ENCODE data around the gene KCNQ5.

KCNQ5 gene

GRCh38 chr6:73176057-73176456 lies 554.2 kb downstream of the KCNQ5 start:
- DNase-seq (ENCODE audit: low spot score) (no peak), ATAC-seq (ENCODE audit: low read depth) (no peak)
- Histone ChIP-seq H3K27me3 (ENCODE audit: insufficient read depth, poor library complexity, severe bottlenecking) (no peaks in the 10 kb centered on the region), H3K4me3 (ENCODE audit: severe bottlenecking) (no peak overlapping the region), H3K4me1 (ENCODE audit: insufficient read depth, poor library complexity, severe bottlenecking) (no peaks in the 10 kb centered on the region), H3K27ac (ENCODE audit: poor library complexity, severe bottlenecking) (no peak overlapping the region), H3K36me3 (ENCODE audit: low read depth) (no peaks in the 10 kb centered on the region), H3K9me3 (ENCODE audit: severe bottlenecking) (no peaks in the 10 kb centered on the region)
- no peak for TF ChIP-seq CTCF (IDR thresholded peaks at IDR 0.05; ENCODE audit: poor library complexity, severe bottlenecking)

- H3K36me3 ChIP-seq (ENCODE audit: low read depth), result no peaks in the 10 kb centered on the region
- no peak overlapping the region for H3K27ac ChIP-seq (ENCODE audit: poor library complexity, severe bottlenecking)
- H3K27me3 ChIP-seq (ENCODE audit: insufficient read depth, poor library complexity, severe bottlenecking), result no peaks in the 10 kb centered on the region
- H3K4me3 ChIP-seq (ENCODE audit: severe bottlenecking), result no peak overlapping the region
- DNase-seq (ENCODE audit: low spot score) (no peak), ATAC-seq (ENCODE audit: low read depth) (no peak)
- no peaks in the 10 kb centered on the region for H3K9me3 ChIP-seq (ENCODE audit: severe bottlenecking)
- no peak for TF ChIP-seq CTCF (IDR thresholded peaks at IDR 0.05; ENCODE audit: poor library complexity, severe bottlenecking)
- no peaks in the 10 kb centered on the region for H3K4me1 ChIP-seq (ENCODE audit: insufficient read depth, poor library complexity, severe bottlenecking)
Measured at GRCh38 chr6:73177221-73177944, 555.5 kb downstream of the KCNQ5 start.

- no peak for TF ChIP-seq CTCF (IDR thresholded peaks at IDR 0.05; ENCODE audit: poor library complexity, severe bottlenecking)
- no peak for DNase-seq (ENCODE audit: low spot score)
- H3K36me3 ChIP-seq (ENCODE audit: low read depth), result no peaks in the 10 kb centered on the region
- H3K9me3 ChIP-seq (ENCODE audit: severe bottlenecking), result no peaks in the 10 kb centered on the region
- H3K4me3 ChIP-seq (ENCODE audit: severe bottlenecking), result no peak overlapping the region
- H3K4me1 ChIP-seq (ENCODE audit: insufficient read depth, poor library complexity, severe bottlenecking), result no peaks in the 10 kb centered on the region
- ATAC-seq (ENCODE audit: low read depth), result no peak; the same call in 2 of the 3 replicates
- H3K27ac ChIP-seq (ENCODE audit: poor library complexity, severe bottlenecking), result no peak overlapping the region
- no peaks in the 10 kb centered on the region for H3K27me3 ChIP-seq (ENCODE audit: insufficient read depth, poor library complexity, severe bottlenecking)
Measured at GRCh38 chr6:73180076-73180738, 558.3 kb downstream of the KCNQ5 start.

- H3K9me3 ChIP-seq (ENCODE audit: severe bottlenecking), result no peaks in the 10 kb centered on the region
- H3K4me3 ChIP-seq (ENCODE audit: severe bottlenecking), result no peak overlapping the region
- H3K27me3 ChIP-seq (ENCODE audit: insufficient read depth, poor library complexity, severe bottlenecking), result no peaks in the 10 kb centered on the region
- DNase-seq (ENCODE audit: low spot score) (no peak), ATAC-seq (ENCODE audit: low read depth) (peak; percentile 92)
- no peaks in the 10 kb centered on the region for H3K36me3 ChIP-seq (ENCODE audit: low read depth)
- H3K4me1 ChIP-seq (ENCODE audit: insufficient read depth, poor library complexity, severe bottlenecking), result no peaks in the 10 kb centered on the region
- H3K27ac ChIP-seq (ENCODE audit: poor library complexity, severe bottlenecking), result no peak overlapping the region
- TF ChIP-seq CTCF (IDR thresholded peaks at IDR 0.05; ENCODE audit: poor library complexity, severe bottlenecking), result peak; percentile 95
Measured at GRCh38 chr6:73180763-73181619, 559.1 kb downstream of the KCNQ5 start.

Data from RWPE2 (cell line).